ENCODE data around the gene EIF4G3. TPM values are rescaled to one million over a fixed set of nuclear protein-coding genes. Genes with fewer than 3 reads are reported as not detected.

Gene EIF4G3
- total and polyA plus RNA-seq, 10 of the 15 experiments (the other 5 are each of a cell fraction or from before 2014, with no cell fraction given), result 7.4 to 45.1 (median 29.1) TPM

GRCh38 chr1:21095976-21096375, 80.7 kb downstream of the EIF4G3 start:
- ATAC-seq (no peak), DNase-seq (ENCODE audit: low read depth, low spot score) (no peak), FAIRE-seq (no peak)
- H3K27ac ChIP-seq (ENCODE audit: control insufficient read depth, insufficient read depth), result no peak overlapping the region
- no peak overlapping the region for H3K4me2 ChIP-seq (ENCODE audit: control insufficient read depth, insufficient read depth)
- H3K4me1 ChIP-seq (ENCODE audit: control insufficient read depth, insufficient read depth, low read length), result peaks cover 3% of the 10 kb centered on the region; the same call in 1 of the 2 replicates
- H3K79me2 ChIP-seq (ENCODE audit: control insufficient read depth, insufficient read depth, low read length), result no peaks in the 10 kb centered on the region; the same call in 1 of the 2 replicates
- no peaks in the 10 kb centered on the region; the same call in 1 of the 3 replicates for H3K9me3 ChIP-seq (replicated peaks; ENCODE audit: control insufficient read depth, insufficient read depth, low read length)
- no peaks in the 10 kb centered on the region for H4K20me1 ChIP-seq (ENCODE audit: control insufficient read depth, insufficient read depth)
- BruUV-seq (replicated peaks), result no TSS peak
- no peak overlapping the region for H2AFZ ChIP-seq (ENCODE audit: control insufficient read depth, low read depth, low read length)
- ChIA-PET RAD21 (ENCODE audit: unreplicated experiment) (no interaction called here), SMC1A (ENCODE audit: uncharacterized antibody, unreplicated experiment) (interaction anchor here (0.7 to 1.4 kb wide), 2 partner anchors 11 to 12 kb away, joined by 3 read pairs; no protein-coding TSS in a partner anchor), CTCF (interaction anchor here (1.6 kb wide), 1 partner anchor 11 kb away, joined by 4 read pairs; no protein-coding TSS in a partner anchor), POLR2A (no interaction called here)
- intact Hi-C loops (cut with micrococcal nuclease; ENCODE audit: unreplicated experiment) (no loop called here), in situ Hi-C loops (cut with MboI) (no loop called here)
- no peak overlapping the region for H3K4me3 ChIP-seq
- no peaks in the 10 kb centered on the region for H3K27me3 ChIP-seq (replicated peaks in 1 of 2; ENCODE audit: control insufficient read depth in 2 of 2, insufficient read depth in 2 of 2, low read length in 1 of 2)
- H3K36me3 ChIP-seq (ENCODE audit: control insufficient read depth in 2 of 2, insufficient read depth in 2 of 2, low read length in 1 of 2), result peaks cover 0 to 5% of the 10 kb centered on the region in 2 experiments; a peak in 2 of 4 replicates
- no peak overlapping the region for H3K9ac ChIP-seq (ENCODE audit: control insufficient read depth, insufficient read depth, low read length)
- no peak for TF ChIP-seq MEF2A (IDR thresholded peaks at IDR 0.05; ENCODE audit: insufficient read depth, low read depth, low read length)
- TF ChIP-seq POLR2AphosphoS5 (IDR thresholded peaks at IDR 0.05; ENCODE audit: low read length), result no peak
- no peak for TF ChIP-seq PAX5 (IDR thresholded peaks at IDR 0.05; ENCODE audit: borderline replicate concordance, low read depth, low read length)
- TF ChIP-seq ZNF687 (IDR thresholded peaks at IDR 0.05), result no peak
- no peak for TF ChIP-seq SMC3 (IDR thresholded peaks at IDR 0.05; ENCODE audit: borderline replicate concordance, low read length)
- no peak for TF ChIP-seq ZBTB40 (IDR thresholded peaks at IDR 0.05; ENCODE audit: borderline replicate concordance)
- TF ChIP-seq SKIL (IDR thresholded peaks at IDR 0.05; ENCODE audit: low read depth, poor library complexity, severe bottlenecking), result no peak
- no peak for TF ChIP-seq MXI1 (IDR thresholded peaks at IDR 0.05; ENCODE audit: low read depth, low read length)
- TF ChIP-seq BACH1 (IDR thresholded peaks at IDR 0.05; ENCODE audit: borderline replicate concordance), result no peak
- TF ChIP-seq GATAD2B (conservative IDR thresholded peaks at IDR 0.05; ENCODE audit: low read depth), result no peak
- no peak for TF ChIP-seq ZNF24 (IDR thresholded peaks at IDR 0.05)
- no peak for TF ChIP-seq SUZ12 (IDR thresholded peaks at IDR 0.05; ENCODE audit: unreplicated experiment)
- no peak for TF ChIP-seq SREBF1 (IDR thresholded peaks at IDR 0.05; ENCODE audit: low read length)

Measured in GM12878 (cell line).